Activated T-helper 9 cell treated with anti-CD3 and anti-CD28 coated beads, Interleukin-2, amount 50 U/mL, for 16 hours (primary cell): Measurements from ENCODE around the gene SQOR.

Source experiments
- DNase-seq: peaks from one replicate; pipeline ENCODE4 v3.0.0-alpha.2; 2020; ENCODE audit warnings: low read depth

Gene SQOR

GRCh38 chr15:45705510-45706473, 71.0 kb downstream of the SQOR start:
- peak; percentile 42 for DNase-seq

- DNase-seq, result no peak
These were observed 75.8 kb downstream of the SQOR start for GRCh38 chr15:45710657-45711056.

- no peak for DNase-seq
These were observed 80.0 kb downstream of the SQOR start for GRCh38 chr15:45714590-45715488.

GRCh38 chr15:45715528-45715927, 80.7 kb downstream of the SQOR start:
- no peak for DNase-seq

- no peak for DNase-seq
These were observed 84.7 kb downstream of the SQOR start for GRCh38 chr15:45719490-45719889.

GRCh38 chr15:45720183-45720582, 85.4 kb downstream of the SQOR start:
- no peak for DNase-seq

- no peak for DNase-seq
These were observed 93.8 kb downstream of the SQOR start for GRCh38 chr15:45728641-45729040.

GRCh38 chr15:45729141-45729540, 94.3 kb downstream of the SQOR start:
- DNase-seq, result no peak

- no peak for DNase-seq
These were observed 96.5 kb downstream of the SQOR start for GRCh38 chr15:45731343-45731742.

- DNase-seq, result no peak
These were observed 97.8 kb downstream of the SQOR start for GRCh38 chr15:45732662-45733061.

- no peak for DNase-seq
These were observed 99.5 kb downstream of the SQOR start for GRCh38 chr15:45734260-45734711.
